Measurements from ENCODE around the gene DKKL1.

Gene DKKL1

DNA sequence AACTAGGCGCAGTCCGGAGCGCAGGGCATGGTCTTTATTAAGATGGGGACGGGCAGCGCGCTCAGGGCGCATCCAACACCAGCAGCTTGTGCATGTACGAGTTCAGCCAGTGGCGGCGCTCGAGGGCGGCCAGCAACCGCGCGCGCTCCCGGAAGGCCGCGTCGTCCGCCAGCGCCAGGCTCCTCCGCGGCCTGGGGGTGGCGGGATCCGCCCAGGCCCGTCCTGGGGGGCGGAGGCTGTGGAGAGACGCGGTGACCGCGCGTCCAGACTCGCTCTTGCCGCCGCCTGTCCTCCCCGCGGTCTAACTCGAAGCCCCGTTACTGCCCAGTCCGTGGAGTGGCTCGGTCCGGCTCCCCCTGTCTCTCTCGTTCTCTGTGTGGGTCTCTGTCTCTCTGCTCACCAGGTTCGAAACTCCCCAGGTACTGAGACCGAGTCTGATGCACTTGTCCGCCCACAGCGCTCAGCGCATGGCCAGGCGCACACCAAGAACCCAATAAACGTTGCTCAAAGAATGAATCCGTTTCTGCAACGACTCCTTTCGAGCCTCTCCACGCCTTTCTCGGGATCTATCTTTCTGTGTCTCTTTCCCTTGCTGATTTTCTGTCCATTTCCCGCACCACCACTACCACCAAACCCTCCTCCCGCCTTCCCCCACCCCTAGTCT is 58.9 kb downstream of the DKKL1 start:
- DNase-seq, result peak; percentile 38 to 56

DNA sequence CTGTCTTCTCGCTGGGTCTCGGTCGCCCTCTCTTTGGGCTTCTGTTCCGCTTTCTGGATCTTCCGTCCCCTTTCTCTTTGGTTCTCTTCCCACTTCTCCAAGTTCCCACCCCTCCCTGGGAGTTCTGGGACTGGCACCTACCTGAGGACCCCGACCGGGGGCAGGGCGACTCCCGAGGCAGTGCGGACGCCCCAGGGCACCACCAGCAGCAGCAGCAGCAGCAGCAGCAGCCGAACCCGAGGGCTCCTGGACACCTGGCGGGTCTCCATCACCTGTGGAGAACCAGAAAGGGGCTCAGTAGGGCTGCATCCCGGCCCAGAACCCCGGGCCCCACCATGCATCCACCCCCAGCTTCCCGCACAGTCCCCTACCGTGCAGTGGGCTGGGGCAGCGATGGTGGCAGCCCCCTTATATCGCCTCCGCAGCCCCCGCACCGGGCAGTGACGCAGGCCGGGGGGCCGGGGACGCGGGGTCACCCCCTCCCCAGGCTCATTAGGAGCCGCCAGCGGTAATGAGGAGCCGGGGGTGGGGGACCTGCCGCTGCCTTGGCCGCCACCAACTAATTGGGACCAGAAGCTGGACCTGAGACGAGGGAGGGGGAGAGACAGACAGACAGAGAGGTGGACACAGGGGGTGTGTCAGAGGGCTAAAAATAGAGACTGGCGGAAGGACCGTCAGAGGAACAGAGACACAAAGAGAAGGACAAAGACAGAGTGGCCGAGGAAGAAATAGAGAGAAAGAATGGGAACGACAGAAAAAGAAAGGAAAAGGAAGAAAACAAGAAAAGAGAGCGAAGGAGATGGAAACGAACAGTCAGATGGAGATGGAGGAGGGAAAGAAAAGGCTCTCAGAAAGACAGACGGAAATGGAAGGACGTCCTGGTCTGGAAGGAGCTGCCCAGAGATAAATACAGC is 59.7 kb downstream of the DKKL1 start, which contains the start of gene PTH2:
PTH2 (minus strand) TSS at position 371 of the 914 bp plus-strand sequence; CDS start at position 269, 102 bp downstream.
- no peak for DNase-seq

DNA sequence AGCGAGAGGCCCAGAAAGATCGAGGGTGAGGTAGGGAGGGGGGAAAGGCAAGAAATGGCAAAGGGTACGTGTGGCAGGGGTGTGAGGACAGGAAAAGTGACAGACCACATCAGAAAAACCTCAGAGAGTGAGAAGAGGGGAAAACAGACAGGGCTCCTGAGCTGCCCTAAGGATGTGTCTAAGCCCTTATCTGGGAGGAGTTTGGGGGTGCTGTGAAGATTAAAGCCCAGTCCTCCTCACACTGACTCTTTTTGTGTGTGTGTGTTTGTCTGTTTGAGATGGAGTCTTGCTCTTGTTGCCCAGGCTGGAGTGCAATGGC is 60.3 kb downstream of the DKKL1 start:
- DNase-seq, result peak in 1 of 2 donors; percentile 54
